ENCODE data around the gene RAVER1. TPM values are rescaled to one million over a fixed set of nuclear protein-coding genes. Genes with fewer than 3 reads are reported as not detected.

The RAVER1 gene
- total and polyA plus RNA-seq, 2 donors (not counting 1 experiment from before 2014, with no cell fraction given) = 2.3 to 5.6 TPM

DNA sequence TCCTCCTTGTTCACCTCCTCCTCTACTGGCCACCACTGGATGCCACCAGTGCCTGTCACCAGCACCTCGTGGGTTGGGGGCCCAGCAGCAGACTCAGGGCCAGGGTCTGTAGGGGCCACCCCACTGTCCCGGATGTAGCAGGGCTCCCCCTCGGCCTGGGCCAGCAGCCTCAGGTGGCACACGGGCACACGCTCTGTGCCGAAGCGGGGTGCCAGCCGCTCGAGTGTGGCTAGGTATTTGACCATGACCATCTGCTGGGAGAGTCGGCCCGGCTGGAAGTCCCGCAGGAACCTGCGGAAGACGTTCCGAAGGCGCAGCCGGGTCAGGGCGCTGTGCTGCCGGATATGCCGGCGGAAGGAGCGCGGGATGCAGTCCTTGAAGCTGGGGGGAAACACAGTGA, 32.2 kb upstream of the RAVER1 start:
- H3K27ac ChIP-seq (ENCODE audit: insufficient read depth, low read length) = no peak overlapping the region
- H3K4me1 ChIP-seq (ENCODE audit: control insufficient read depth, extremely low read depth, insufficient read depth, low read length) = no peaks in the 10 kb centered on the region
- no peak overlapping the region for H3K9ac ChIP-seq (ENCODE audit: insufficient read depth, low read length)
- H3K9me3 ChIP-seq (ENCODE audit: control insufficient read depth, insufficient read depth, low read depth, low read length) = no peaks in the 10 kb centered on the region
- no peak overlapping the region for H3K4me2 ChIP-seq (ENCODE audit: extremely low read depth, insufficient read depth, low read length)
- no peak overlapping the region for H2AFZ ChIP-seq (ENCODE audit: low read length)
- no peaks in the 10 kb centered on the region for H3K79me2 ChIP-seq (ENCODE audit: control insufficient read depth, insufficient read depth, low read length)
- peaks cover 27% of the 10 kb centered on the region for H3K36me3 ChIP-seq (ENCODE audit: control insufficient read depth, insufficient read depth, low read length)
- TF ChIP-seq, protein P1, sequence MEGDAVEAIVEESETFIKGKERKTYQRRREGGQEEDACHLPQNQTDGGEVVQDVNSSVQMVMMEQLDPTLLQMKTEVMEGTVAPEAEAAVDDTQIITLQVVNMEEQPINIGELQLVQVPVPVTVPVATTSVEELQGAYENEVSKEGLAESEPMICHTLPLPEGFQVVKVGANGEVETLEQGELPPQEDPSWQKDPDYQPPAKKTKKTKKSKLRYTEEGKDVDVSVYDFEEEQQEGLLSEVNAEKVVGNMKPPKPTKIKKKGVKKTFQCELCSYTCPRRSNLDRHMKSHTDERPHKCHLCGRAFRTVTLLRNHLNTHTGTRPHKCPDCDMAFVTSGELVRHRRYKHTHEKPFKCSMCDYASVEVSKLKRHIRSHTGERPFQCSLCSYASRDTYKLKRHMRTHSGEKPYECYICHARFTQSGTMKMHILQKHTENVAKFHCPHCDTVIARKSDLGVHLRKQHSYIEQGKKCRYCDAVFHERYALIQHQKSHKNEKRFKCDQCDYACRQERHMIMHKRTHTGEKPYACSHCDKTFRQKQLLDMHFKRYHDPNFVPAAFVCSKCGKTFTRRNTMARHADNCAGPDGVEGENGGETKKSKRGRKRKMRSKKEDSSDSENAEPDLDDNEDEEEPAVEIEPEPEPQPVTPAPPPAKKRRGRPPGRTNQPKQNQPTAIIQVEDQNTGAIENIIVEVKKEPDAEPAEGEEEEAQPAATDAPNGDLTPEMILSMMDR (conservative IDR thresholded peaks at IDR 0.05 in 1 of 2, IDR thresholded peaks at IDR 0.05 in 1 of 2; ENCODE audit: low read depth in 1 of 2, low read length in 2 of 2) = no peak
- no peak for TF ChIP-seq EZH2 (IDR thresholded peaks at IDR 0.05; ENCODE audit: low read length, missing control alignments)
- no peak overlapping the region for H3K4me3 ChIP-seq (replicated peaks in 1 of 4; ENCODE audit: control extremely low read depth in 1 of 4, insufficient read depth in 1 of 4, low read depth in 3 of 4, low read length in 4 of 4)
- H3K27me3 ChIP-seq (ENCODE audit: control insufficient read depth, insufficient read depth, low read length) = no peaks in the 10 kb centered on the region
- DNase-seq (ENCODE audit: low read depth in 2 of 2) = no peak
- H4K20me1 ChIP-seq (ENCODE audit: control insufficient read depth, extremely low read depth, insufficient read depth, low read length) = no peaks in the 10 kb centered on the region

DNA sequence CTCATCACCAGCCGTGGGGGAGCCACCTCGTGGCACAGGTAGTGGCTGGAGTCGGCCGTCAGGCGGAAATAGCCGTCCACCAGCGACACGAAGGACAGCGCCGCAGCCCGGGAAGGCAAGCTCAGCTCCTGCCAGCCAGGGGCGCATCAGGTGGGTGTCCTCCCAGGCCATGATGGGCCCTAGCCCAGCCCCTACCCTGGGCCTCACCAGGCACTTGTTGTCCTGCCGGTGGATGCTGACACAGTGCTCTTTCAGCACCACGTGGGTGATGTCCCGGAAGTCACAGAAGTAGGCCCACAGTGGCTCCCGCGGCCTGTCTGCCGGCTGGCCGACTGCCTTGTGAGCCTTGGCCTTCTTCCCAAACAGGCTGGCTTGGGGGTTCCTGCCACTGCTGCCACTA, 31.3 kb upstream of the RAVER1 start:
- no peaks in the 10 kb centered on the region for H3K27me3 ChIP-seq (ENCODE audit: control insufficient read depth, insufficient read depth, low read length)
- peaks cover 27% of the 10 kb centered on the region for H3K36me3 ChIP-seq (ENCODE audit: control insufficient read depth, insufficient read depth, low read length)
- no peak overlapping the region for H3K9ac ChIP-seq (ENCODE audit: insufficient read depth, low read length)
- no peak overlapping the region for H2AFZ ChIP-seq (ENCODE audit: low read length)
- no peak overlapping the region for H3K27ac ChIP-seq (ENCODE audit: insufficient read depth, low read length)
- TF ChIP-seq, protein P1 (conservative IDR thresholded peaks at IDR 0.05 in 1 of 2, IDR thresholded peaks at IDR 0.05 in 1 of 2; ENCODE audit: low read depth in 1 of 2, low read length in 2 of 2) = no peak
- no peak for TF ChIP-seq EZH2 (IDR thresholded peaks at IDR 0.05; ENCODE audit: low read length, missing control alignments)
- no peaks in the 10 kb centered on the region for H4K20me1 ChIP-seq (ENCODE audit: control insufficient read depth, extremely low read depth, insufficient read depth, low read length)
- no peaks in the 10 kb centered on the region for H3K9me3 ChIP-seq (ENCODE audit: control insufficient read depth, insufficient read depth, low read depth, low read length)
- DNase-seq (ENCODE audit: low read depth in 2 of 2) = no peak
- H3K4me2 ChIP-seq (ENCODE audit: extremely low read depth, insufficient read depth, low read length) = no peak overlapping the region
- H3K4me1 ChIP-seq (ENCODE audit: control insufficient read depth, extremely low read depth, insufficient read depth, low read length) = no peaks in the 10 kb centered on the region
- no peaks in the 10 kb centered on the region for H3K79me2 ChIP-seq (ENCODE audit: control insufficient read depth, insufficient read depth, low read length)
- H3K4me3 ChIP-seq (replicated peaks in 1 of 4; ENCODE audit: control extremely low read depth in 1 of 4, insufficient read depth in 1 of 4, low read depth in 3 of 4, low read length in 4 of 4) = no peak overlapping the region

DNA sequence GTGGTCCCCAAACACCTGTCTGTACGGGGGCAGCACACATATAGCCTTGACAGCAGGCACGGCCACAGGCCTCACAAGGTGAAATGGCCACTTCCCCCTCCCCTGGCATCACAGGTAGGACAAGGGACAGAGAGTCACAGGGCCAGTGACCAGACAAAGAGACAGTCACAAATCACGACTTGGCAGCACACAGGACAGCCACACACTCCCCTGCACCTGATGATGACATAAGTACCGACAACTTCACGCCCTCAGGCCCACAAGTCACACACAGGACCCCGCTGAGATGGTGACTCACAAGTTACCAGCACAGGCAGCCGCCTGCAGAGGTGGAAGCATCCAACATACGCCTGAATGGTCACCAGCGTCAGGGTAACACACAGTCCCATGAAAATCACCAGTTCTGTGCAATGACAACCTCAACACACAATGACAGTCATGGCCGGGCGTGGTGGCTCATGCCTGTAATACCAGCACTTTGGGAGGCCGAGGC, 30.5 kb upstream of the RAVER1 start:
- Histone ChIP-seq H3K4me3 (replicated peaks in 1 of 4; ENCODE audit: control extremely low read depth in 1 of 4, insufficient read depth in 1 of 4, low read depth in 3 of 4, low read length in 4 of 4) (no peak overlapping the region), H3K27me3 (ENCODE audit: control insufficient read depth, insufficient read depth, low read length) (no peaks in the 10 kb centered on the region), H3K9ac (ENCODE audit: insufficient read depth, low read length) (no peak overlapping the region), H2AFZ (ENCODE audit: low read length) (no peak overlapping the region), H3K27ac (ENCODE audit: insufficient read depth, low read length) (no peak overlapping the region), H3K79me2 (ENCODE audit: control insufficient read depth, insufficient read depth, low read length) (no peaks in the 10 kb centered on the region), H3K36me3 (ENCODE audit: control insufficient read depth, insufficient read depth, low read length) (peaks cover 27% of the 10 kb centered on the region), H3K4me2 (ENCODE audit: extremely low read depth, insufficient read depth, low read length) (no peak overlapping the region), H3K4me1 (ENCODE audit: control insufficient read depth, extremely low read depth, insufficient read depth, low read length) (no peaks in the 10 kb centered on the region), H3K9me3 (ENCODE audit: control insufficient read depth, insufficient read depth, low read depth, low read length) (no peaks in the 10 kb centered on the region), H4K20me1 (ENCODE audit: control insufficient read depth, extremely low read depth, insufficient read depth, low read length) (no peaks in the 10 kb centered on the region)
- no peak for TF ChIP-seq EZH2 (IDR thresholded peaks at IDR 0.05; ENCODE audit: low read length, missing control alignments)
- TF ChIP-seq, protein P1 (conservative IDR thresholded peaks at IDR 0.05 in 1 of 2, IDR thresholded peaks at IDR 0.05 in 1 of 2; ENCODE audit: low read depth in 1 of 2, low read length in 2 of 2) = no peak
- DNase-seq (ENCODE audit: low read depth in 2 of 2) = peak in 1 of 2 donors; percentile 37
